Activated naive CD4-positive, alpha-beta T cell treated with anti-CD3 and anti-CD28 coated beads, Interleukin-2, amount 50 U/mL, for 24 hours (primary cell): ENCODE data around the gene MTRR.

Experiments used
- H3K27ac Mint-ChIP-seq: one replicate; pipeline ENCODE4 v1.8.0; 2021; ENCODE audit warnings: mild to moderate bottlenecking, mixed read lengths
- H3K27me3 Mint-ChIP-seq: one replicate; pipeline ENCODE4 v1.8.0; 2021; ENCODE audit warnings: mixed read lengths
- H3K36me3 Mint-ChIP-seq: one replicate; pipeline ENCODE4 v1.8.0; 2021; ENCODE audit warnings: mixed read lengths
- H3K4me1 Mint-ChIP-seq: one replicate; pipeline ENCODE4 v1.8.0; 2021; ENCODE audit warnings: mixed read lengths
- H3K4me3 Mint-ChIP-seq: one replicate; pipeline ENCODE4 v1.8.0; 2021; ENCODE audit warnings: mild to moderate bottlenecking, mixed read lengths
- H3K9me3 Mint-ChIP-seq: one replicate; pipeline ENCODE4 v1.8.0; 2021; ENCODE audit warnings: mixed read lengths

Gene MTRR

GRCh38 chr5:7873216-7873615 is 4.3 kb downstream of the MTRR start:
- Mint-ChIP-seq H3K9me3 (no peaks in the 10 kb centered on the region), H3K4me3 (peak overlapping the region; percentile 34), H3K36me3 (peaks cover 21% of the 10 kb centered on the region), H3K4me1 (peaks cover 71% of the 10 kb centered on the region), H3K27ac (peak overlapping the region; percentile 60), H3K27me3 (no peaks in the 10 kb centered on the region)

- no peak overlapping the region for H3K27ac Mint-ChIP-seq
- no peaks in the 10 kb centered on the region for H3K9me3 Mint-ChIP-seq
- H3K4me1 Mint-ChIP-seq = peaks cover 80% of the 10 kb centered on the region
- no peak overlapping the region for H3K4me3 Mint-ChIP-seq
- no peaks in the 10 kb centered on the region for H3K27me3 Mint-ChIP-seq
- H3K36me3 Mint-ChIP-seq = peaks cover 23% of the 10 kb centered on the region
Observed at GRCh38 chr5:7874639-7875038, 5.7 kb downstream of the MTRR start.

- H3K9me3 Mint-ChIP-seq = no peaks in the 10 kb centered on the region
- peaks cover 76% of the 10 kb centered on the region for H3K4me1 Mint-ChIP-seq
- no peak overlapping the region for H3K27ac Mint-ChIP-seq
- H3K36me3 Mint-ChIP-seq = peaks cover 21% of the 10 kb centered on the region
- no peak overlapping the region for H3K4me3 Mint-ChIP-seq
- no peaks in the 10 kb centered on the region for H3K27me3 Mint-ChIP-seq
Observed at GRCh38 chr5:7875151-7875550, 6.2 kb downstream of the MTRR start.

GRCh38 chr5:7876867-7877266 is 7.9 kb downstream of the MTRR start:
- Mint-ChIP-seq H3K27ac (peak overlapping the region; percentile 23), H3K4me1 (peaks cover 67% of the 10 kb centered on the region), H3K27me3 (no peaks in the 10 kb centered on the region)

GRCh38 chr5:7877851-7878250 is 8.9 kb downstream of the MTRR start:
- Mint-ChIP-seq H3K4me1 (peaks cover 60% of the 10 kb centered on the region), H3K27me3 (no peaks in the 10 kb centered on the region), H3K36me3 (peaks cover 25% of the 10 kb centered on the region), H3K4me3 (no peak overlapping the region), H3K9me3 (no peaks in the 10 kb centered on the region), H3K27ac (peak overlapping the region; percentile 90)

More at GRCh38 chr5:7876867-7877266, 7.9 kb downstream of the MTRR start:
- no peak overlapping the region for H3K4me3 Mint-ChIP-seq
- peaks cover 25% of the 10 kb centered on the region for H3K36me3 Mint-ChIP-seq
- H3K9me3 Mint-ChIP-seq = no peaks in the 10 kb centered on the region

- peak overlapping the region; percentile 90 for H3K27ac Mint-ChIP-seq
- no peaks in the 10 kb centered on the region for H3K27me3 Mint-ChIP-seq
- H3K36me3 Mint-ChIP-seq = peaks cover 25% of the 10 kb centered on the region
- H3K4me1 Mint-ChIP-seq = peaks cover 54% of the 10 kb centered on the region
- no peak overlapping the region for H3K4me3 Mint-ChIP-seq
- no peaks in the 10 kb centered on the region for H3K9me3 Mint-ChIP-seq
Observed at GRCh38 chr5:7878381-7878873, 9.5 kb downstream of the MTRR start.

- no peaks in the 10 kb centered on the region for H3K27me3 Mint-ChIP-seq
- H3K4me1 Mint-ChIP-seq = peaks cover 42% of the 10 kb centered on the region
- H3K9me3 Mint-ChIP-seq = no peaks in the 10 kb centered on the region
- no peak overlapping the region for H3K4me3 Mint-ChIP-seq
- H3K36me3 Mint-ChIP-seq = peaks cover 22% of the 10 kb centered on the region
- H3K27ac Mint-ChIP-seq = peak overlapping the region; percentile 59
Observed at GRCh38 chr5:7881091-7881490, 12.1 kb downstream of the MTRR start.

- Mint-ChIP-seq H3K4me3 (no peak overlapping the region), H3K4me1 (peaks cover 37% of the 10 kb centered on the region), H3K9me3 (no peaks in the 10 kb centered on the region), H3K36me3 (peaks cover 21% of the 10 kb centered on the region), H3K27ac (peak overlapping the region; percentile 14), H3K27me3 (no peaks in the 10 kb centered on the region)
Observed at GRCh38 chr5:7881816-7882215, 12.9 kb downstream of the MTRR start.

- Mint-ChIP-seq H3K4me3 (no peak overlapping the region), H3K4me1 (peaks cover 31% of the 10 kb centered on the region), H3K27ac (no peak overlapping the region), H3K36me3 (peaks cover 21% of the 10 kb centered on the region), H3K27me3 (no peaks in the 10 kb centered on the region), H3K9me3 (no peaks in the 10 kb centered on the region)
Observed at GRCh38 chr5:7882926-7883325, 14.0 kb downstream of the MTRR start.

- Mint-ChIP-seq H3K36me3 (peaks cover 24% of the 10 kb centered on the region), H3K9me3 (no peaks in the 10 kb centered on the region), H3K27me3 (no peaks in the 10 kb centered on the region), H3K4me1 (peaks cover 22% of the 10 kb centered on the region), H3K4me3 (no peak overlapping the region), H3K27ac (no peak overlapping the region)
Observed at GRCh38 chr5:7884491-7885267, 15.7 kb downstream of the MTRR start.

- H3K4me1 Mint-ChIP-seq = peaks cover 13% of the 10 kb centered on the region
- H3K4me3 Mint-ChIP-seq = no peak overlapping the region
- H3K9me3 Mint-ChIP-seq = no peaks in the 10 kb centered on the region
- H3K36me3 Mint-ChIP-seq = peaks cover 20% of the 10 kb centered on the region
- no peaks in the 10 kb centered on the region for H3K27me3 Mint-ChIP-seq
- no peak overlapping the region for H3K27ac Mint-ChIP-seq
Observed at GRCh38 chr5:7886849-7887475, 18.0 kb downstream of the MTRR start.

- H3K27ac Mint-ChIP-seq = no peak overlapping the region
- H3K4me1 Mint-ChIP-seq = peaks cover 11% of the 10 kb centered on the region
- H3K27me3 Mint-ChIP-seq = no peaks in the 10 kb centered on the region
- H3K4me3 Mint-ChIP-seq = no peak overlapping the region
- H3K36me3 Mint-ChIP-seq = peaks cover 27% of the 10 kb centered on the region
- no peaks in the 10 kb centered on the region for H3K9me3 Mint-ChIP-seq
Observed at GRCh38 chr5:7888901-7889300, 20.0 kb downstream of the MTRR start.

GRCh38 chr5:7894439-7894838 is 25.5 kb downstream of the MTRR start:
- no peaks in the 10 kb centered on the region for H3K27me3 Mint-ChIP-seq
- H3K9me3 Mint-ChIP-seq = no peaks in the 10 kb centered on the region
- H3K36me3 Mint-ChIP-seq = peaks cover 32% of the 10 kb centered on the region
- peaks cover 8% of the 10 kb centered on the region for H3K4me1 Mint-ChIP-seq
- H3K27ac Mint-ChIP-seq = peak overlapping the region; percentile 62
- H3K4me3 Mint-ChIP-seq = no peak overlapping the region

- Mint-ChIP-seq H3K27ac (no peak overlapping the region), H3K27me3 (no peaks in the 10 kb centered on the region), H3K4me1 (peaks cover 8% of the 10 kb centered on the region), H3K9me3 (no peaks in the 10 kb centered on the region), H3K36me3 (peaks cover 30% of the 10 kb centered on the region), H3K4me3 (no peak overlapping the region)
Observed at GRCh38 chr5:7894860-7895259, 25.9 kb downstream of the MTRR start.

GRCh38 chr5:7897014-7897600 is 28.2 kb downstream of the MTRR start:
- Mint-ChIP-seq H3K36me3 (peaks cover 36% of the 10 kb centered on the region), H3K4me1 (peaks cover 10% of the 10 kb centered on the region), H3K9me3 (no peaks in the 10 kb centered on the region), H3K27ac (no peak overlapping the region), H3K27me3 (no peaks in the 10 kb centered on the region), H3K4me3 (no peak overlapping the region)

- Mint-ChIP-seq H3K4me1 (peaks cover 11% of the 10 kb centered on the region), H3K9me3 (peaks cover 4% of the 10 kb centered on the region), H3K27ac (peak overlapping the region; percentile 68), H3K36me3 (peaks cover 55% of the 10 kb centered on the region), H3K4me3 (no peak overlapping the region), H3K27me3 (no peaks in the 10 kb centered on the region)
Observed at GRCh38 chr5:7902201-7902600, 33.3 kb downstream of the MTRR start.
